HG02970 (cell line): ENCODE results near the gene BCL2.

Experiments
- ATAC-seq: cut with Tn5 transposase; IDR thresholded peaks from one replicate; pipeline ENCODE4 v1.9.1; 2021; ENCODE audit warnings: mild to moderate bottlenecking, moderate library complexity, moderate number of reproducible peaks; ENCODE audit not compliant: unreplicated experiment, low FRiP score

The BCL2 gene

GRCh38 chr18:63262369-63263335 lies 56.9 kb downstream of the BCL2 start:
- no peak for ATAC-seq

GRCh38 chr18:63261029-63261428 lies 58.5 kb downstream of the BCL2 start:
- no peak for ATAC-seq

GRCh38 chr18:63260380-63260754 lies 59.2 kb downstream of the BCL2 start:
- no peak for ATAC-seq

GRCh38 chr18:63259567-63260379 lies 59.8 kb downstream of the BCL2 start:
- no peak for ATAC-seq

- no peak for ATAC-seq
Observed at GRCh38 chr18:63258749-63259566, 60.6 kb downstream of the BCL2 start.

GRCh38 chr18:63257453-63257852 lies 62.1 kb downstream of the BCL2 start:
- no peak for ATAC-seq

- ATAC-seq = no peak
Observed at GRCh38 chr18:63255435-63255834, 64.1 kb downstream of the BCL2 start.

GRCh38 chr18:63254716-63255399 lies 64.7 kb downstream of the BCL2 start:
- ATAC-seq = no peak

- no peak for ATAC-seq
Observed at GRCh38 chr18:63253428-63254372, 65.9 kb downstream of the BCL2 start.

- no peak for ATAC-seq
Observed at GRCh38 chr18:63253014-63253413, 66.6 kb downstream of the BCL2 start.

- ATAC-seq = no peak
Observed at GRCh38 chr18:63249771-63250170, 69.8 kb downstream of the BCL2 start.

- ATAC-seq = no peak
Observed at GRCh38 chr18:63247926-63248325, 71.6 kb downstream of the BCL2 start.

GRCh38 chr18:63247506-63247905 lies 72.1 kb downstream of the BCL2 start:
- no peak for ATAC-seq

GRCh38 chr18:63245600-63245999 lies 74.0 kb downstream of the BCL2 start:
- no peak for ATAC-seq

GRCh38 chr18:63244607-63245006 lies 75.0 kb downstream of the BCL2 start:
- ATAC-seq = no peak

GRCh38 chr18:63241760-63242159 lies 77.8 kb downstream of the BCL2 start:
- no peak for ATAC-seq

GRCh38 chr18:63241317-63241712 lies 78.3 kb downstream of the BCL2 start:
- ATAC-seq = no peak

GRCh38 chr18:63240531-63241316 lies 78.8 kb downstream of the BCL2 start:
- ATAC-seq = no peak
